Measurements from ENCODE around the gene IZUMO4. TPM values are rescaled to one million over a fixed set of nuclear protein-coding genes. Genes with fewer than 3 reads are reported as not detected.
"Not testable (repeated sequence)": the region's sequence is repeated elsewhere in the genome, so short reads cannot be mapped to it uniquely, and the experiment has no call there.

IZUMO4 gene
- total RNA-seq, 1 experiment from 2014 or later: 5.3 TPM

DNA sequence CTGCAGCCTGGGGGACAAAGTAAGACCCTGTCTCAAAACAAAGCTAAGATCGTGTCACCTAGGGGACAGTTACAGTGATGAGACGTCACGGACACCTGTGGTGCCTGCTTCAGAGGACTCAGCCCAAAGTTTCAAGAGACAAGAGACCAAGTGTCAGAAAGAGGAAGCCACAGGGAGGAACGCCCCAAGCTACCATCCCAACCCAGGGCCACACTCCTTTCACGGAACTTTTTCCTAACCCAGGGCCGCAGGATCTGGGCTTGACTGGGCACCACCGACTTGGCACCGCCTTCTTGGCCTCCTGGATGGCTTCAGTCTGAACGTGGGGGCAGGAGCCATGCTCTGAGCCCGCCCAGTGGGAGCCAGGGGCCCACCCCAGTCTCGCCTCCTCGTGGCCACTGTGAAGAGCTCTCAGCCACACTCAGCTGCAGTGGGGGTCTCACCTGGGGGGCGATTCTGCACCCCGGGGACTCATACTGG is 9.1 kb upstream of the IZUMO4 start:
- no peaks in the 10 kb centered on the region for H3K9me3 Mint-ChIP-seq (ENCODE audit: unreplicated experiment)
- H3K27ac Mint-ChIP-seq (ENCODE audit: low read depth, unreplicated experiment): peak overlapping the region; percentile 63
- peaks cover 24% of the 10 kb centered on the region for H3K36me3 Mint-ChIP-seq (ENCODE audit: insufficient read depth, unreplicated experiment)
- intact Hi-C loops (cut with micrococcal nuclease): no loop called here
- no peaks in the 10 kb centered on the region for H3K27me3 Mint-ChIP-seq (ENCODE audit: insufficient read depth, unreplicated experiment)
- BruUV-seq (replicated peaks): no TSS peak
- ChIA-PET CTCF (interaction anchor here (0.5 to 0.6 kb wide), 2 partner anchors 71 to 1056 kb away, joined by 3 to 4 read pairs; no protein-coding TSS in a partner anchor), POLR2A (interaction anchor here (0.8 to 2.8 kb wide), 10 partner anchors 8 to 59 kb away, joined by 3 to 12 read pairs (median 4); partner anchors contain the start of gene MOB3A)
- H3K4me3 Mint-ChIP-seq (ENCODE audit: unreplicated experiment): peak overlapping the region; percentile 22
- H3K4me1 Mint-ChIP-seq (ENCODE audit: insufficient read depth, unreplicated experiment): peaks cover 42% of the 10 kb centered on the region
- no peak for DNase-seq (ENCODE audit: unreplicated experiment)
- TF ChIP-seq, protein P1, sequence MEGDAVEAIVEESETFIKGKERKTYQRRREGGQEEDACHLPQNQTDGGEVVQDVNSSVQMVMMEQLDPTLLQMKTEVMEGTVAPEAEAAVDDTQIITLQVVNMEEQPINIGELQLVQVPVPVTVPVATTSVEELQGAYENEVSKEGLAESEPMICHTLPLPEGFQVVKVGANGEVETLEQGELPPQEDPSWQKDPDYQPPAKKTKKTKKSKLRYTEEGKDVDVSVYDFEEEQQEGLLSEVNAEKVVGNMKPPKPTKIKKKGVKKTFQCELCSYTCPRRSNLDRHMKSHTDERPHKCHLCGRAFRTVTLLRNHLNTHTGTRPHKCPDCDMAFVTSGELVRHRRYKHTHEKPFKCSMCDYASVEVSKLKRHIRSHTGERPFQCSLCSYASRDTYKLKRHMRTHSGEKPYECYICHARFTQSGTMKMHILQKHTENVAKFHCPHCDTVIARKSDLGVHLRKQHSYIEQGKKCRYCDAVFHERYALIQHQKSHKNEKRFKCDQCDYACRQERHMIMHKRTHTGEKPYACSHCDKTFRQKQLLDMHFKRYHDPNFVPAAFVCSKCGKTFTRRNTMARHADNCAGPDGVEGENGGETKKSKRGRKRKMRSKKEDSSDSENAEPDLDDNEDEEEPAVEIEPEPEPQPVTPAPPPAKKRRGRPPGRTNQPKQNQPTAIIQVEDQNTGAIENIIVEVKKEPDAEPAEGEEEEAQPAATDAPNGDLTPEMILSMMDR (IDR thresholded peaks at IDR 0.05; ENCODE audit: unreplicated experiment): no peak

DNA sequence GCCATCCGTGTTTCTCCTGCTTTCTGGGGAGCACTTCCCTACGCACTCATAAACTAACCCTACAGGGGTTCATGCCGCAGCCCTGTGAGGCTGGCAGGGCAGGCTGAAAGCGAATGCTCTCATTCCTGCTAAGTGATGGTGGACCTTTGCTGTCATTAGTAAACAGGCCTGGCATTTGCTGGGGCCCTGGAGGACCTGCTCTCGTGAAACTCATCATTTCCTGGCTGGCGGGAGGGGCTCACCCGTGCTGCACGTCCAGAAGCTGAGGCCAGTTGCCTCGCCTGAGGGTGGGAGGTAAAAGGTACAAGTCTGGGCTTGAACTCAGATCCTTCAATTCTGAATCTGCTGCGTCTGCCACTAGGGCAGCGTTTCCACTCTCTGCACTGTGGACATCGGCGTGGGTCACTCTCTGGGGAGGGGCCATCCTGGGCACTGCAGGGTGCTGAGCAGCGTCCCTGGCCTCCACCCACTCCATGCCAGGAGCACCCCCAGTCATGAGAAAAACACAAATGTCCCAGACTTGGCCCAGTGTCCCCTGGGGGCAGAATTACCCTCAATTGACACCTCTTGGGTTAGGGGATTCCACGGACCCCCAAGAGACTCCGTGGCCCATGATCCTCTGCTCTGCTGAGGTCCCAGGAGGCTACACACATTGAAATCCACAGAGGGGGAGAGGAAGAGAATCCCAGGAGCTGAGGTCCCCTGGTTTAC is 7.6 kb upstream of the IZUMO4 start:
- DNase-seq (ENCODE audit: unreplicated experiment): peak; percentile 89
- TF ChIP-seq, protein P1 (IDR thresholded peaks at IDR 0.05; ENCODE audit: unreplicated experiment): peak; percentile 5
- Mint-ChIP-seq H3K27me3 (ENCODE audit: insufficient read depth, unreplicated experiment) (no peaks in the 10 kb centered on the region), H3K9me3 (ENCODE audit: unreplicated experiment) (no peaks in the 10 kb centered on the region), H3K36me3 (ENCODE audit: insufficient read depth, unreplicated experiment) (peaks cover 31% of the 10 kb centered on the region), H3K4me1 (ENCODE audit: insufficient read depth, unreplicated experiment) (peaks cover 43% of the 10 kb centered on the region), H3K4me3 (ENCODE audit: unreplicated experiment) (peak overlapping the region; percentile 62), H3K27ac (ENCODE audit: low read depth, unreplicated experiment) (peak overlapping the region; percentile 85)
- intact Hi-C loops (cut with micrococcal nuclease): no loop called here
- no TSS peak for BruUV-seq (replicated peaks)
- ChIA-PET POLR2A (interaction anchor here (0.9 to 2.7 kb wide), 10 partner anchors 9 to 213 kb away, joined by 3 to 15 read pairs (median 4); no protein-coding TSS in a partner anchor), CTCF (no interaction called here)

DNA sequence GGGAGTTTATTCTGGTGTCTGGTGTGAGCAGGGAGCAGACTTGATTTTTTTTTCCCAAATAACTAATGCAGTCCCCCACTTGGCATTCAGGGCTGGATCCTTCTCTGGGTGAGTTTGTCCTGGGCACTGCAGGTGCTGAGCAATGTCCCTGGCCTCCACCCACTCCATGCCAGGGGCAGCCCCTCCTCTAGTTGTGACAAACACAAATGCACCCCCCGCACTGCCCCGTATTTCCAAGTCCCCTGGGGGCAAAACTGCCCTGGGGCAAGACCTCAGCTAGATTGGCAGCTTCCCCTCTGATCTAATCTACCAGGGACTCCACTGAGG is 7.0 kb upstream of the IZUMO4 start:
- TF ChIP-seq, protein P1 (IDR thresholded peaks at IDR 0.05; ENCODE audit: unreplicated experiment): no peak
- H3K27ac Mint-ChIP-seq (ENCODE audit: low read depth, unreplicated experiment): peak overlapping the region; percentile 85
- BruUV-seq (replicated peaks): no TSS peak
- no peaks in the 10 kb centered on the region for H3K27me3 Mint-ChIP-seq (ENCODE audit: insufficient read depth, unreplicated experiment)
- H3K9me3 Mint-ChIP-seq (ENCODE audit: unreplicated experiment): no peaks in the 10 kb centered on the region
- intact Hi-C loops (cut with micrococcal nuclease): loop anchor here (2.0 kb wide), 1 partner anchor 71 kb away; no protein-coding TSS in a partner anchor
- H3K4me3 Mint-ChIP-seq (ENCODE audit: unreplicated experiment): peak overlapping the region; percentile 62
- H3K36me3 Mint-ChIP-seq (ENCODE audit: insufficient read depth, unreplicated experiment): peaks cover 33% of the 10 kb centered on the region
- peak; percentile 37 for DNase-seq (ENCODE audit: unreplicated experiment)
- H3K4me1 Mint-ChIP-seq (ENCODE audit: insufficient read depth, unreplicated experiment): peaks cover 47% of the 10 kb centered on the region
- ChIA-PET CTCF (no interaction called here), POLR2A (interaction anchor here (0.6 to 2.7 kb wide), 11 partner anchors 9 to 213 kb away, joined by 3 to 15 read pairs (median 4); no protein-coding TSS in a partner anchor)

- H3K27ac Mint-ChIP-seq (ENCODE audit: low read depth, unreplicated experiment); H3K27me3 Mint-ChIP-seq (ENCODE audit: insufficient read depth, unreplicated experiment); DNase-seq (ENCODE audit: unreplicated experiment); H3K9me3 Mint-ChIP-seq (ENCODE audit: unreplicated experiment); BruUV-seq (replicated peaks); H3K4me3 Mint-ChIP-seq (ENCODE audit: unreplicated experiment): not testable (repeated sequence)
- ChIA-PET POLR2A (interaction anchor here (0.7 to 1.9 kb wide), 7 partner anchors 32 to 1022 kb away, joined by 3 to 6 read pairs (median 3); partner anchors contain the start of gene BTBD2), CTCF (interaction anchor here (0.7 to 0.8 kb wide), 2 partner anchors 72 to 172 kb away, joined by 3 read pairs; no protein-coding TSS in a partner anchor)
- H3K36me3 Mint-ChIP-seq (ENCODE audit: insufficient read depth, unreplicated experiment): peaks cover 23% of the 10 kb centered on the region
- peaks cover 36% of the 10 kb centered on the region for H3K4me1 Mint-ChIP-seq (ENCODE audit: insufficient read depth, unreplicated experiment)
- intact Hi-C loops (cut with micrococcal nuclease): loop anchor here (2.0 kb wide), 1 partner anchor 73 kb away; no protein-coding TSS in a partner anchor
These were observed 4.7 kb upstream of the IZUMO4 start for GRCh38 chr19:2091926-2092525.

All from MCF 10A (cell line).